ENCODE measurements around the gene CENPS.
A peak's percentile ranks its signal among the peaks of the same experiment; 100 is the strongest.
"Not testable (repeated sequence)": the region's sequence is repeated elsewhere in the genome, so short reads cannot be mapped to it uniquely, and the experiment has no call there.

Gene CENPS

DNA sequence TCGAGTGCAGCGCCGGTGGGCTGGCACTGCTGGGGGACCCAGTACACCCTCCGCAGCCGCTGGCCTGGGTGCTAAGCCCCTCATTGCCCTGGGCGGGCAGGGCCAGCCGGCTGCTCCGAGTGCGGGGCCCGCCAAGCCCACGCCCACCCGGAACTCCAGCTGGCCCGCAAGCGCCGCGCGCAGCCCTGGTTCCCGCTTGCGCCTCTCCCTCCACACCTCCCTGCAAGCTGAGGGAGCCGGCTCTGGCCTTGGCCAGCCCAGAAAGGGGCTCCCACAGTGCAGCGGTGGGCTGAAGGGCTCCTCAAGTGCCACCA, 3.7 kb upstream of the CENPS start:
- H3K18ac ChIP-seq (ENCODE audit: low read length); H2BK5ac ChIP-seq (ENCODE audit: low read depth, low read length, poor library complexity); H3K79me1 ChIP-seq (ENCODE audit: low read length); H2AK5ac ChIP-seq (ENCODE audit: low read length); H4K8ac ChIP-seq (ENCODE audit: low read depth, low read length); H3K4ac ChIP-seq (ENCODE audit: low read depth, low read length); H2BK120ac ChIP-seq (ENCODE audit: insufficient read depth, low read length, poor library complexity); H3K4me1 ChIP-seq (ENCODE audit: control insufficient read depth in 1 of 2, insufficient read depth in 2 of 2, low read length in 2 of 2); H3K9me3 ChIP-seq (ENCODE audit: insufficient read depth, low read depth, low read length); H3K9ac ChIP-seq (ENCODE audit: low read length); DNase-seq; H4K91ac ChIP-seq (ENCODE audit: low read depth, low read length); H3K14ac ChIP-seq (ENCODE audit: low read length); H4K12ac ChIP-seq (ENCODE audit: low read depth, low read length); H3K4me2 ChIP-seq (ENCODE audit: low read length); H3K79me2 ChIP-seq (ENCODE audit: control insufficient read depth, insufficient read depth, low read length, poor library complexity); H3K27ac ChIP-seq (ENCODE audit: low read depth, low read length); H3K23ac ChIP-seq (ENCODE audit: low read length); H2AFZ ChIP-seq (ENCODE audit: insufficient read depth, low read length, poor library complexity); H3K36me3 ChIP-seq (ENCODE audit: control insufficient read depth in 1 of 2, insufficient read depth in 2 of 2, low read length in 2 of 2); H2BK12ac ChIP-seq (ENCODE audit: low read length); H3K4me3 ChIP-seq (ENCODE audit: low read depth, low read length); H3K27me3 ChIP-seq (ENCODE audit: insufficient read depth, low read length): not testable (repeated sequence)
- WGBS (ENCODE audit: extremely low coverage, insufficient coverage, insufficient read length), result no CpG with 5 or more reads among the region's 21 CpGs

DNA sequence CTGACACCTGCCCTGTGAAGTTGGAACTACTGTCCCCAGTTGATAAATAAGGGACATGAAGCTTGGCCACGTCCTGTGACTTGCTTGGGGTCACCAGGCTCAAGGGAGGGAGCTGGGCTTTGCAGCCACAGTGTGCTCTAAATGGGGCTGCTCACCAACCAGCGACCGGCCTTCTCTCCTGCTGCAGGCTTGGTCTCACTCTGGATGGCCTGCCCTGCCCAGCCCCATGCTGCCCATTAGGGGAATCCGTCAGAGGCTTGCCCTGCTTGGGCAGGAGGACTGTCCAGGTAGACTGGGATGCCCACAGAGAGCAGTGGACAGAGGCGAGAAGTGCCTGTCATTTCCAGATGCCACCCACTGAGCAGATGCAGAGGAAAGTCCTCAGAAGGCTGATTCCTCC, 1.2 kb upstream of the CENPS start:
- Histone ChIP-seq H3K18ac (ENCODE audit: low read length) (no peak overlapping the region), H4K8ac (ENCODE audit: low read depth, low read length) (no peak overlapping the region), H4K91ac (ENCODE audit: low read depth, low read length) (no peak overlapping the region), H3K27ac (ENCODE audit: low read depth, low read length) (no peak overlapping the region), H2BK5ac (ENCODE audit: low read depth, low read length, poor library complexity) (no peak overlapping the region), H2AFZ (ENCODE audit: insufficient read depth, low read length, poor library complexity) (no peak overlapping the region), H3K79me2 (ENCODE audit: control insufficient read depth, insufficient read depth, low read length, poor library complexity) (no peaks in the 10 kb centered on the region), H3K9me3 (ENCODE audit: insufficient read depth, low read depth, low read length) (no peaks in the 10 kb centered on the region), H3K14ac (ENCODE audit: low read length) (no peak overlapping the region), H3K4me2 (ENCODE audit: low read length) (no peak overlapping the region), H3K23ac (ENCODE audit: low read length) (no peak overlapping the region), H3K4ac (ENCODE audit: low read depth, low read length) (no peak overlapping the region), H4K12ac (ENCODE audit: low read depth, low read length) (no peak overlapping the region), H3K9ac (ENCODE audit: low read length) (no peak overlapping the region), H2BK120ac (ENCODE audit: insufficient read depth, low read length, poor library complexity) (no peak overlapping the region), H3K36me3 (ENCODE audit: control insufficient read depth in 1 of 2, insufficient read depth in 2 of 2, low read length in 2 of 2) (no peaks in the 10 kb centered on the region), H3K4me1 (ENCODE audit: control insufficient read depth in 1 of 2, insufficient read depth in 2 of 2, low read length in 2 of 2) (peaks cover 3 to 6% of the 10 kb centered on the region in 2 experiments), H3K4me3 (ENCODE audit: low read depth, low read length) (no peak overlapping the region), H3K27me3 (ENCODE audit: insufficient read depth, low read length) (no peaks in the 10 kb centered on the region), H2BK12ac (ENCODE audit: low read length) (no peak overlapping the region), H3K79me1 (ENCODE audit: low read length) (peaks cover 7% of the 10 kb centered on the region), H2AK5ac (ENCODE audit: low read length) (peak overlapping the region; percentile 22)
- no CpG with 5 or more reads among the region's 5 CpGs for WGBS (ENCODE audit: extremely low coverage, insufficient coverage, insufficient read length)
- DNase-seq, result no peak

DNA sequence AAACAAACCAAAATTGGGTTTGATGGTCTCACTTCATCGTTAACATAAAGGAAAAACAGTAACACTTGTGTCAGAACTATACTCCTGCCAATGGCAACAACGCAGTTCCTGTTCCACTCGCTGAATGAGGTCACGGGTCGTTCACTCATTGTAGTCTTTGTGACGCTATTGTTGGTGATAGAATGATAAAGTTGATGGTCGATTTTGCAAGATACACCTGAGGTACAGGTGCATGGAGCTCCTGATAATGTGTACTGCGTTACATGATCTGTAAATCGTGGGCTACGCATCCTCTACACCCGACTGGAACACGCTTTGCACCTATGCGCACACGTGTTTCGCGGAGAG, 391 bp upstream of the CENPS start:
- no peaks in the 10 kb centered on the region for H3K27me3 ChIP-seq (ENCODE audit: insufficient read depth, low read length)
- no peak overlapping the region for H3K27ac ChIP-seq (ENCODE audit: low read depth, low read length)
- H3K18ac ChIP-seq (ENCODE audit: low read length), result no peak overlapping the region
- H3K4me1 ChIP-seq (ENCODE audit: control insufficient read depth in 1 of 2, insufficient read depth in 2 of 2, low read length in 2 of 2), result peaks cover 3 to 6% of the 10 kb centered on the region in 2 experiments
- H2BK5ac ChIP-seq (ENCODE audit: low read depth, low read length, poor library complexity), result no peak overlapping the region
- H4K91ac ChIP-seq (ENCODE audit: low read depth, low read length), result no peak overlapping the region
- whole genome bisulfite sequencing (ENCODE audit: extremely low coverage, insufficient coverage, insufficient read length), result no CpG with 5 or more reads among the region's 16 CpGs
- H3K9ac ChIP-seq (ENCODE audit: low read length), result peak overlapping the region; percentile 70
- H3K79me1 ChIP-seq (ENCODE audit: low read length), result peaks cover 7% of the 10 kb centered on the region
- no peaks in the 10 kb centered on the region for H3K36me3 ChIP-seq (ENCODE audit: control insufficient read depth in 1 of 2, insufficient read depth in 2 of 2, low read length in 2 of 2)
- H2BK120ac ChIP-seq (ENCODE audit: insufficient read depth, low read length, poor library complexity), result no peak overlapping the region
- peak overlapping the region; percentile 76 for H3K4me3 ChIP-seq (ENCODE audit: low read depth, low read length)
- H3K4me2 ChIP-seq (ENCODE audit: low read length), result peak overlapping the region; percentile 81
- peak overlapping the region; percentile 33 for H4K8ac ChIP-seq (ENCODE audit: low read depth, low read length)
- H2AK5ac ChIP-seq (ENCODE audit: low read length), result no peak overlapping the region
- no peak overlapping the region for H3K4ac ChIP-seq (ENCODE audit: low read depth, low read length)
- H3K23ac ChIP-seq (ENCODE audit: low read length), result no peak overlapping the region
- no peak overlapping the region for H3K14ac ChIP-seq (ENCODE audit: low read length)
- no peak overlapping the region for H2BK12ac ChIP-seq (ENCODE audit: low read length)
- no peaks in the 10 kb centered on the region for H3K79me2 ChIP-seq (ENCODE audit: control insufficient read depth, insufficient read depth, low read length, poor library complexity)
- DNase-seq, result no peak
- H3K9me3 ChIP-seq (ENCODE audit: insufficient read depth, low read depth, low read length), result no peaks in the 10 kb centered on the region
- H4K12ac ChIP-seq (ENCODE audit: low read depth, low read length), result no peak overlapping the region
- peak overlapping the region; percentile 12 for H2AFZ ChIP-seq (ENCODE audit: insufficient read depth, low read length, poor library complexity)

DNA sequence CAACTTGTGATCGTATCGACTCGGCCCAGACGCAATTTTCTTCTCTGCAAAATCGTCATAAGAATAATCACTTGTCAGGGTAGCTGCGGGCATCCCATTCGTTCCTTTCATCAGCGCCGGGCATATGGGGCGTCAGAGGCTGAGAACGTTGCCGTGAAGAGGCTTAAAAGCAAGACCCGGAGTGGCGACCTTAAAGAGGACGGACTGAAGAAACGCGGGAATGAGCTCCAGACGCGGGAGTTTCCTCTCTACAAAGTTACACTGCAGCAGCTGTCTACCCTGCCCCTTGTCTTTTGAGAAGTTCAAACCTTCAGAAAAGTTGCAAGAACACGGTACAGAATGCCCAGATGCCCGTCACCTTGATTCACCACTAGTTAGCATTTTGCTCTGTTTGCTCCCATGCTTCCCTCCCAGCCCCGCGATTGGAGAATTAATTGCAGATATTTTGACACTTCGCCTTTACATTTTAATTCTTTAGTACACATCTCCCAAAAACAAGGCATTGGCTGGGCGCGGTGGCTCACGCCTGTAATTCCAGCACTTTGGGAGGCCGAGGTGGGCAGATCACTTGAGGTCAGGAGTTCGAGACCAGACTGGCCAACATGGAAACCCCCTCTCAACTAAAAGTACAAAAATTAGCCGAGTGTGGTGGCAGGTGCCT, 967 bp downstream of the CENPS start:
- peak overlapping the region; percentile 82 for H3K4me3 ChIP-seq (ENCODE audit: low read depth, low read length)
- peak overlapping the region; percentile 81 for H3K4me2 ChIP-seq (ENCODE audit: low read length)
- H3K79me2 ChIP-seq (ENCODE audit: control insufficient read depth, insufficient read depth, low read length, poor library complexity), result no peaks in the 10 kb centered on the region
- peak overlapping the region; percentile 74 for H2AFZ ChIP-seq (ENCODE audit: insufficient read depth, low read length, poor library complexity)
- H3K18ac ChIP-seq (ENCODE audit: low read length), result peak overlapping the region; percentile 36
- peak; percentile 82 to 90 for DNase-seq
- no peak overlapping the region for H3K4ac ChIP-seq (ENCODE audit: low read depth, low read length)
- WGBS (ENCODE audit: extremely low coverage, insufficient coverage, insufficient read length), result no CpG with 5 or more reads among the region's 30 CpGs
- H3K27ac ChIP-seq (ENCODE audit: low read depth, low read length), result no peak overlapping the region
- no peaks in the 10 kb centered on the region for H3K36me3 ChIP-seq (ENCODE audit: control insufficient read depth in 1 of 2, insufficient read depth in 2 of 2, low read length in 2 of 2)
- H3K14ac ChIP-seq (ENCODE audit: low read length), result peak overlapping the region; percentile 63
- H3K23ac ChIP-seq (ENCODE audit: low read length), result no peak overlapping the region
- peaks cover 7% of the 10 kb centered on the region for H3K79me1 ChIP-seq (ENCODE audit: low read length)
- no peak overlapping the region for H2BK5ac ChIP-seq (ENCODE audit: low read depth, low read length, poor library complexity)
- no peak overlapping the region for H2AK5ac ChIP-seq (ENCODE audit: low read length)
- peak overlapping the region; percentile 75 for H3K9ac ChIP-seq (ENCODE audit: low read length)
- H3K4me1 ChIP-seq (ENCODE audit: control insufficient read depth in 1 of 2, insufficient read depth in 2 of 2, low read length in 2 of 2), result peaks cover 3 to 6% of the 10 kb centered on the region in 2 experiments
- H4K91ac ChIP-seq (ENCODE audit: low read depth, low read length), result peak overlapping the region; percentile 38
- H2BK12ac ChIP-seq (ENCODE audit: low read length), result no peak overlapping the region
- peak overlapping the region; percentile 64 for H4K8ac ChIP-seq (ENCODE audit: low read depth, low read length)
- H4K12ac ChIP-seq (ENCODE audit: low read depth, low read length), result peak overlapping the region; percentile 49
- no peaks in the 10 kb centered on the region for H3K9me3 ChIP-seq (ENCODE audit: insufficient read depth, low read depth, low read length)
- H3K27me3 ChIP-seq (ENCODE audit: insufficient read depth, low read length), result no peaks in the 10 kb centered on the region
- H2BK120ac ChIP-seq (ENCODE audit: insufficient read depth, low read length, poor library complexity), result no peak overlapping the region
